GM12892 (cell line): ENCODE results near the gene FLNB.

Source experiments
- DNase-seq: peaks from one replicate; pipeline ENCODE4 v3.0.0; 2011; ENCODE audit not compliant: insufficient read length
- FAIRE-seq: peaks from 2 replicates; lab custom pipeline; 2011; peaks lifted over from hg19 to GRCh38; lab: Jason Lieb, UNC
- POLR2A ChIP-seq: IDR thresholded peaks from 2 replicates; pipeline ENCODE4 v1.6.1; 2011; ENCODE audit warnings: low read depth, low read length, control low read depth
- POLR2AphosphoS5 ChIP-seq: IDR thresholded peaks from 2 replicates; pipeline ENCODE4 v1.6.1; 2011; ENCODE audit warnings: low read depth, low read length, control low read depth
- TAF1 ChIP-seq: IDR thresholded peaks from 2 replicates; pipeline ENCODE4 v1.6.1; 2011; ENCODE audit warnings: low read depth, mild to moderate bottlenecking, control low read depth, low read length, borderline replicate concordance

FLNB gene

GRCh38 chr3:58058361-58059263 lies 50.4 kb downstream of the FLNB start:
- TF ChIP-seq POLR2AphosphoS5 (no peak), TAF1 (no peak), POLR2A (no peak)
- no peak for DNase-seq
- no peak for FAIRE-seq

DNA sequence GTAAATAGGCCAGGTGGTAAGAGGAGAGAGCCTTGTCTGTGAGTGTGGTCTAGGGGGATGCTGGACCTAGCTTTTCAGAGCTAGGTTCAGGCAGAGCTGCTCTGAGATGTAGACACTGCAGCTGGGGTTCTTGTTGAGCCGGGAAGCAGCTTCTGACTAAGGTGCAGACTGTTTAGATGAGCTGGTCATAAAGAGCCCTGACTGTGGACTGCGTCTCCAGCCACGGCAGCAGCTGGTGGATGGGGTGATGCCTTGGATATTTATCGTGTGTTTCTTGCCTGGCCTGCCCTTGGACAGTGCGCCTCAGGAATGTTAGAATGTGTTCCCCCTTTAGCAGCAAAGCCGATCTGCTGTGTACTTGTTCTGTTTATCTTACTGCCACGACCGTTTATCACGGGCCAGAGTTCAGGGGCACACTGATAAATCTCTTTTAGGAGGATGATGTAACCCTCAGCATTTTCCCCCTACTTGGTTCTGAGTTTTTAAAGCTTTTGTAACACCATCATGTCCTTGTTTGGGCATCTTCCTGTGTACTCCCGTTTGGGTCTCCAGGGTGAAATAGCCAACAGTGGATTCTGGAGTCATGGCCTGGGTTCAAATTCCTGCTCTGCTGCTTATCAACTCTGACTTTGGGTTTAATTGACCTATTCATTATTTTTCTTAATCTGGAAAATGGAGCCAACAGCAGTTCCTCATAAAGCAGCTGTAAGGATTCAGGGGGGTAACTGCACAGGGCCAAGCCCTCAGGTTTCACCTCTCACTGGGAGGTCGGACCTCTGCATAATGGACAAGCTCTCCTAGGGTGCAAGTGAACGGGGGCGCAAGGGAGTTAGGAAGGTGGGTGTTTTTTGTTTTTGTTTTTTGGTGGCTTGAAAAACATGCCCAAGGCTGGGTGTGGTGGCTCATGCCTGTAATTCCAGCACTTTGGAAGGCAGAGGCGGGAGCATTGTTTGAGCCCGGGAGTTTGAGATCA lies 51.4 kb downstream of the FLNB start:
- TF ChIP-seq POLR2AphosphoS5, result no peak
- TF ChIP-seq TAF1, result no peak
- TF ChIP-seq POLR2A, result no peak
- DNase-seq, result no peak
- FAIRE-seq, result no peak

DNA sequence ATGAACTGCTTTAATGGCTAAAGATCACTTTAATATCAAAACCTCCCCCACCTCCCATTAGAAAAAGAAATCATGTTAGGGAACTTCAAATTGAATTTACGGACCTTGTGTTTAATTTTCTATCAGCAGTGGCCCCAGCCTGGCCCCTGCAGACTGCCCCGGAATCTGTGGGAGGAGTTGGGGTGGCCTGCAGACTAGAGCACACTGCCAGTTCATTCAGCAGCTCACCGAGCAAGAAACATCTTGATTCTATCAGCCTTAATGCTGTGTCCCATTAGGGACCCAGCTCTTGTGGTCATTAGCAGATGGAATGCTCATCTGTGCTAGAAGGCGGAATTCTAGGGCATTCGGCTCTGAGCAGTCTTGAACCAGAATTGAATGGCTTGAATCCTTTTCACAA lies 54.2 kb downstream of the FLNB start:
- no peak for DNase-seq
- no peak for FAIRE-seq
- TF ChIP-seq TAF1, result no peak
- no peak for TF ChIP-seq POLR2A
- no peak for TF ChIP-seq POLR2AphosphoS5

GRCh38 chr3:58063022-58063815 lies 55.0 kb downstream of the FLNB start:
- TF ChIP-seq TAF1, result no peak
- TF ChIP-seq POLR2AphosphoS5, result no peak
- TF ChIP-seq POLR2A, result no peak
- FAIRE-seq, result no peak
- no peak for DNase-seq

- DNase-seq, result no peak
- no peak for FAIRE-seq
- TF ChIP-seq TAF1 (no peak), POLR2AphosphoS5 (no peak), POLR2A (no peak)
Measured at GRCh38 chr3:58064923-58065638, 56.9 kb downstream of the FLNB start.

- DNase-seq (no peak), FAIRE-seq (no peak)
- TF ChIP-seq POLR2A (no peak), POLR2AphosphoS5 (no peak), TAF1 (no peak)
Measured at GRCh38 chr3:58065700-58066167, 57.5 kb downstream of the FLNB start.

DNA sequence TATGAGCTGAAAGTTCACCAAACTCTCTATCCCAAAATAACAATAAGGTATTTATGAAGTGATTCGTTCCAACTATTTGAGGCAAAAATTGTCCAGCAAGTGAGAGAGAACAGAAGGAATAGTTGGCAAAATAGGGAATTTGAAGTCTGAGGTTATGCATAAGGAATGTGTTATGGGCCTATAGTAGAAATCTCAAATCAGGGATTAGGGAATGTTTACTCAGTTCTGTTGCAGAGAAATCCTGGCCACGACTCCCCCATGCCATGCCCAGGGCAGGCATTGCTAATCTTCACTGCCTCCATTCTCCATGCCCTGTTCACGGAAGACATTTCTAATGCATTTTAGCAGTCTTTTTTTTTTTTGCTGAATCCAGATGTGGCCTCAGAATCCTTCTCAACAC lies 58.6 kb downstream of the FLNB start:
- no peak for DNase-seq
- FAIRE-seq, result no peak
- TF ChIP-seq POLR2A (no peak), TAF1 (no peak), POLR2AphosphoS5 (no peak)

DNA sequence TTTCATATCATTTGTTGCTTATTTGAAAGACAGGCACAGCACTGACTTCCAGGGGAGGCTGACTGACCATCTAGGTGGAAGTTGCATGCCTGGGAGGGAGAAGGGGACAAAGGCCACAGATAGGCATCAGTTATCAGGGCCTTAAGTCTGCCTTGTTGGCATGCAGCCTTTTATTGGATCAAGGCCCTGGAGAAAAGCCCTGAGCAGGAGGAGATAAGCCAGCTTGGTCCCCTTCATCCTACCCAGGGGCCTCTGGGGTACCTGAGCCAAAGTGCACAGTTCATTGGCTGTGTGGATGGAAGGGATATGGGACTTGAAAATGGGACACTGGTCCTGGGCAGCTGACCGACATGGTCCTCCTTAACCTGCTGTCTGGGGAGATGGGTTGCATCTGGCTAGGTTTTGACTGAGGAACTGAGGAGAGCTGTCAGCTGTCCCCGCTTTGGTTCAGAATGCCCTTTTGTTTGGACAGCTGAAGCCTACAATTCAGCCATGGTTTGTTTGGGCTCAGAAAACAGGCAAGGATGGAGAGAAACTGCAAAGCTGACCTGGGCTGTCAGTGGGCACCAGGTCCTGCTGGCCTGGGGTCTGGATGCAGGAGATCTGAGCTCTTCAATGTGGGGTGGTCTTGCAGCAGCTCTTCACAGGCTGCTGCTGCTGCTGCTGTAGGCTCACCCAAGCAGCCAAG lies 60.0 kb downstream of the FLNB start:
- DNase-seq, result no peak
- no peak for FAIRE-seq
- TF ChIP-seq TAF1 (no peak), POLR2A (no peak), POLR2AphosphoS5 (no peak)

DNA sequence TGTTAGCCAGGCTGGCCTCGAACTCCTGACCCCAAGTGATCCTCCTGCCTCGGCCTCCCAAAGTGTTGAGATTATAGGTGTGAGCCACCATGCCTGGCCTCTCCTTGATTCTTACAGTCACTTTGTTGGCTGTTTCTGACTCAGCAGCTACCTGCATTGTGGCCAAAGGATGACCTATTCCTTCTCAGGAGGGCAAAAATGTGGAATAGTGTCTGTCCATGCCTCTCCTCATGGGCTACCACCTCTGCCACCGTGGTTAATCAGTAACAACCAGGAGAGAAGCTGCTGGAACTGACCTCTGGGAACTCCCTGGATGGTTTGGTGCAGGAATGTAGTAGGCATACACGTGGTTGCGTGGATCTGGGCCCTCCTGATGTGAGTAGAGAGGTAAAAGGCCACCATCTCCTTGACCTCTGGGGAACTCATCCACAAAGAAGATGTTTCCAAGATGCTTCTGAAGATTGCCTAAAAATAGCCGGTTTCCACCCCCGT lies 63.3 kb downstream of the FLNB start:
- DNase-seq (no peak), FAIRE-seq (no peak)
- no peak for TF ChIP-seq POLR2AphosphoS5
- TF ChIP-seq POLR2A, result no peak
- no peak for TF ChIP-seq TAF1
